ENCODE data around the gene PWWP2B. TPM values are rescaled to one million over a fixed set of nuclear protein-coding genes. Genes with fewer than 3 reads are reported as not detected.
A peak's percentile ranks its signal among the peaks of the same experiment; 100 is the strongest.

The PWWP2B gene
- total RNA-seq, 2 donors from 2014 or later: 1.5 to 3.1 TPM

GRCh38 chr10:132455986-132456847 is 59.2 kb downstream of the PWWP2B start:
- Mint-ChIP-seq H3K27ac (no peak overlapping the region), H3K9me3 (no peaks in the 10 kb centered on the region), H3K27me3 (no peaks in the 10 kb centered on the region), H3K4me1 (no peaks in the 10 kb centered on the region), H3K4me3 (no peak overlapping the region), H3K36me3 (ENCODE audit: low read depth) (no peaks in the 10 kb centered on the region)
- no peak for ATAC-seq (replicated peaks)

- Mint-ChIP-seq H3K9me3 (no peaks in the 10 kb centered on the region), H3K36me3 (ENCODE audit: low read depth) (no peaks in the 10 kb centered on the region), H3K27me3 (no peaks in the 10 kb centered on the region), H3K4me3 (no peak overlapping the region), H3K4me1 (no peaks in the 10 kb centered on the region), H3K27ac (no peak overlapping the region)
- no peak for ATAC-seq (replicated peaks)
Observed at GRCh38 chr10:132456881-132457280, 59.9 kb downstream of the PWWP2B start.

GRCh38 chr10:132457328-132458070 is 60.5 kb downstream of the PWWP2B start:
- Mint-ChIP-seq H3K4me3 (no peak overlapping the region), H3K27ac (no peak overlapping the region), H3K36me3 (ENCODE audit: low read depth) (no peaks in the 10 kb centered on the region), H3K27me3 (no peaks in the 10 kb centered on the region), H3K9me3 (no peaks in the 10 kb centered on the region), H3K4me1 (no peaks in the 10 kb centered on the region)
- ATAC-seq (replicated peaks): no peak

GRCh38 chr10:132458071-132458585 is 61.1 kb downstream of the PWWP2B start:
- no peak overlapping the region for H3K27ac Mint-ChIP-seq
- ATAC-seq (replicated peaks): no peak
- H3K27me3 Mint-ChIP-seq: no peaks in the 10 kb centered on the region
- no peak overlapping the region for H3K4me3 Mint-ChIP-seq
- no peaks in the 10 kb centered on the region for H3K36me3 Mint-ChIP-seq (ENCODE audit: low read depth)
- H3K9me3 Mint-ChIP-seq: no peaks in the 10 kb centered on the region
- H3K4me1 Mint-ChIP-seq: no peaks in the 10 kb centered on the region

GRCh38 chr10:132458586-132459300 is 61.7 kb downstream of the PWWP2B start:
- H3K27me3 Mint-ChIP-seq: no peaks in the 10 kb centered on the region
- no peaks in the 10 kb centered on the region for H3K9me3 Mint-ChIP-seq
- ATAC-seq (replicated peaks): peak; percentile 74
- no peak overlapping the region for H3K27ac Mint-ChIP-seq
- H3K4me3 Mint-ChIP-seq: no peak overlapping the region
- no peaks in the 10 kb centered on the region for H3K36me3 Mint-ChIP-seq (ENCODE audit: low read depth)
- H3K4me1 Mint-ChIP-seq: no peaks in the 10 kb centered on the region

GRCh38 chr10:132459301-132460003 is 62.5 kb downstream of the PWWP2B start:
- no peak overlapping the region for H3K4me3 Mint-ChIP-seq
- H3K27me3 Mint-ChIP-seq: no peaks in the 10 kb centered on the region
- H3K4me1 Mint-ChIP-seq: no peaks in the 10 kb centered on the region
- H3K36me3 Mint-ChIP-seq (ENCODE audit: low read depth): no peaks in the 10 kb centered on the region
- no peak for ATAC-seq (replicated peaks)
- H3K9me3 Mint-ChIP-seq: no peaks in the 10 kb centered on the region
- no peak overlapping the region for H3K27ac Mint-ChIP-seq

GRCh38 chr10:132460071-132460470 is 63.1 kb downstream of the PWWP2B start:
- no peak for ATAC-seq (replicated peaks)

GRCh38 chr10:132460691-132461090 is 63.7 kb downstream of the PWWP2B start:
- ATAC-seq (replicated peaks): no peak
- Mint-ChIP-seq H3K36me3 (ENCODE audit: low read depth) (no peaks in the 10 kb centered on the region), H3K27me3 (no peaks in the 10 kb centered on the region), H3K4me3 (no peak overlapping the region), H3K4me1 (no peaks in the 10 kb centered on the region), H3K9me3 (no peaks in the 10 kb centered on the region), H3K27ac (no peak overlapping the region)

More at GRCh38 chr10:132460071-132460470, 63.1 kb downstream of the PWWP2B start:
- H3K4me3 Mint-ChIP-seq: no peak overlapping the region
- H3K27me3 Mint-ChIP-seq: no peaks in the 10 kb centered on the region
- H3K9me3 Mint-ChIP-seq: no peaks in the 10 kb centered on the region
- no peak overlapping the region for H3K27ac Mint-ChIP-seq
- no peaks in the 10 kb centered on the region for H3K36me3 Mint-ChIP-seq (ENCODE audit: low read depth)
- H3K4me1 Mint-ChIP-seq: no peaks in the 10 kb centered on the region

GRCh38 chr10:132461103-132461682 is 64.2 kb downstream of the PWWP2B start:
- Mint-ChIP-seq H3K36me3 (ENCODE audit: low read depth) (no peaks in the 10 kb centered on the region), H3K4me3 (no peak overlapping the region), H3K27ac (no peak overlapping the region), H3K9me3 (no peaks in the 10 kb centered on the region), H3K4me1 (no peaks in the 10 kb centered on the region), H3K27me3 (no peaks in the 10 kb centered on the region)
- ATAC-seq (replicated peaks): no peak

GRCh38 chr10:132461683-132462231 is 64.8 kb downstream of the PWWP2B start:
- no peaks in the 10 kb centered on the region for H3K36me3 Mint-ChIP-seq (ENCODE audit: low read depth)
- no peaks in the 10 kb centered on the region for H3K4me1 Mint-ChIP-seq
- no peaks in the 10 kb centered on the region for H3K27me3 Mint-ChIP-seq
- H3K4me3 Mint-ChIP-seq: no peak overlapping the region
- no peaks in the 10 kb centered on the region for H3K9me3 Mint-ChIP-seq
- ATAC-seq (replicated peaks): no peak
- no peak overlapping the region for H3K27ac Mint-ChIP-seq

- Mint-ChIP-seq H3K27ac (no peak overlapping the region), H3K4me1 (no peaks in the 10 kb centered on the region), H3K27me3 (no peaks in the 10 kb centered on the region), H3K9me3 (no peaks in the 10 kb centered on the region), H3K36me3 (ENCODE audit: low read depth) (no peaks in the 10 kb centered on the region), H3K4me3 (no peak overlapping the region)
- ATAC-seq (replicated peaks): no peak
Observed at GRCh38 chr10:132462463-132463332, 65.7 kb downstream of the PWWP2B start.

- Mint-ChIP-seq H3K36me3 (ENCODE audit: low read depth) (no peaks in the 10 kb centered on the region), H3K4me3 (no peak overlapping the region), H3K27ac (no peak overlapping the region), H3K9me3 (no peaks in the 10 kb centered on the region), H3K4me1 (no peaks in the 10 kb centered on the region), H3K27me3 (no peaks in the 10 kb centered on the region)
- no peak for ATAC-seq (replicated peaks)
Observed at GRCh38 chr10:132463333-132464255, 66.6 kb downstream of the PWWP2B start.

Data from activated T-helper 17 cell treated with anti-CD3 and anti-CD28 coated beads, Interleukin-2, amount 50 U/mL, for 72 hours (primary cell).